Mesangial cell (primary cell): ENCODE results near the gene EEF1G. TPM values are rescaled to one million over a fixed set of nuclear protein-coding genes. Genes with fewer than 3 reads are reported as not detected.

Experiments used
- total RNA-seq: library from RNA; depleted of rRNA; stranded (reverse); fragments of >200 nt; gene quantifications from 2 replicates; pipeline ENCODE4 v1.2.3, GENCODE V29; 2015

The EEF1G gene
- 1,289 and 1,470 TPM in 2 replicates for total RNA-seq

GRCh38 chr11:62573592-62574362, at the start of gene EEF1G:
EEF1G (minus strand) TSS chr11:62573891; CDS start chr11:62573842, 49 bp downstream.

DNA sequence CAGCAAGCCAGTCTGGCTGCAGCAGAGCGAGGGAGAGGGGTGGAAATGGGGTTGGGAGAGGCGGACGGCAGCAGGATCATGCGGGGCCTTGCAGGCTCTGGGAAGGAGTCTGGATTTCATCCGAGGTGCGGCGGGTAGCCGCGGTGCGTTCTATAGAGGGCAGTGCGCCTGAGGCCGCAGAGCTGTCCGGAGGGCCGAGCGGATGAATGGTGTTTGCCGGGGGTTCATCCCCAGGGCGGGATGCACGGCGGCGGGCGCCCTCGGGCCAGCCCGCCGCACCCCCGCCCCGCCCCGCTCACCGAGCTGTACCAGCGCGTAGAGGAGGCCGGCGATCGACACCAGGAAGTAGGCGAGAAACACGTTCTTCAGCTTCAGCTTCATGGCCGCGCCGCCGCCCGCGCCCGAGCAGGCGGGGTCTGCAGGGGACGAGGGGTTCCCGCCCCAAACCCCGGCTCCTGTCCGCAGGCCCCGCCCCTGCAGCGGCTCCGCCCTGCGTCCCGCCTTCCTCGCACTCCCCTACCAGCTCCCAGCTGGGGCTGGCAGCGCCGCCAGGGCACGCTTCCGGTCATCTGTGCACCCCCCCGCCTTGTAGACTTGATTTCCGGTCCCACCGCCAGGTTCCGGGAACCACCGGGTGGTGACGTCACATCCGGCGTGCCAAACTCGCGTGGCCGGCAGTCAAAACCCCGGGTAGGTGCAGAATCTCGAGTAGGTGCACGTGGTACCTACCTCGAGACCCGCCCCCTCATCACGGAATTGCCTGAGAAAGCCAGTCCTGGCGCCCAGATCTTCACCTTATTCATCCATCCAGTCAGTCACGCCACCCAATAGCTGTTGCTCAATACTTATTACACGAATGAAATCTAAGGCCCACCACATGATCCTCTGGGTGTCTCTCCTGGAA, 48.1 kb upstream of the EEF1G start, which contains the start of gene B3GAT3:
Gene B3GAT3 (minus strand): TSS at position 420 of the 904 bp plus-strand sequence. CDS start 39 bp downstream, at position 381.

DNA sequence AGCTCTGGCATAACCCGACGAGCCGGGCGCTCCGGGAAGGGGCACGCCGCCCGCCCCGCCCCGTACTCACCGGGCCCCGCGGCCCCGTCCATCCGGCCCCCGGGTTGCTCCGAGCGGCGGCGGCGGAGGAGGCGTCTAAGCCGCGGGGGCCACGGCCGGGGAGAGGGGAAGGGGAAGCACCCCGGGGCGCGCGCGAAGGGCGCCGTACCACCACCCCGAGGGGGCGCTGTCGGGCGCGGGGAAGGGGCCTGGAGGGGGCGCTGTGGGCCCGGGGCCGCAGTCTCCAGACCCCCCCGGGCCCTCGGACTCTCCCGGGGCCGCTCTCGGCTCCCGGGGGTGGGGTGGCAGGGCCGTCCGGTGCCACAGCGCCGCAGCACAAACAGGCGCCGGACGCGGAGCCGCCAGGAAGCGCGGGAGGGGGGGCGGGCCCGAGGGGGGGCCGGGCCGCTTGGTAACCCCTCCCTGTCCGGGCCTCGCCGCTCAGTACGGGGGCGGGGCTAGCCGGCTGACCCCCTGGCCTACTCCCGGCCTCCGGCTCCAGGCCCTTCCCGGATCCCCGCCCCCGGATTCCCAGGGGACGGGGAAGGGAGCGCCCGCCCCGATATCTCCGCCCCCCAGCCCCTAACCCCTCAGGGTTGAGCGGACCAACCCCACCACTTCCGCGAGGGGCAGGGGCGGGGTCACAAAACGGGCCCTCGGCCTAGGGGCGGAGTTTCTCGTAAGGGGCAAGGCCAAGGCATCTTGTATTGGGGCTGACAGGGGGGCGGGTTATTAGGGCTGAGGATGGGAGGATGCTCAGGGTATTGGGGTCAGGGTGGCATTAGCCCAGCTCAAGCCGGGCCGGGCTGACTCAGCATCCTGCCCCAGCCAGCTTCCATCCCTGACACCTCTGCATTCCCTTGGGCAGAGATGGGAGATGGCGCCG, 38.9 kb upstream of the EEF1G start, which contains the start of the genes EML3 and ROM1:
Gene EML3 (minus strand): TSS at position 410 of the 925 bp plus-strand sequence. CDS start 318 bp downstream, at position 92.
Gene ROM1 (plus strand): TSS at position 892 of the 925 bp plus-strand sequence. CDS start 25 bp downstream, at position 917.

DNA sequence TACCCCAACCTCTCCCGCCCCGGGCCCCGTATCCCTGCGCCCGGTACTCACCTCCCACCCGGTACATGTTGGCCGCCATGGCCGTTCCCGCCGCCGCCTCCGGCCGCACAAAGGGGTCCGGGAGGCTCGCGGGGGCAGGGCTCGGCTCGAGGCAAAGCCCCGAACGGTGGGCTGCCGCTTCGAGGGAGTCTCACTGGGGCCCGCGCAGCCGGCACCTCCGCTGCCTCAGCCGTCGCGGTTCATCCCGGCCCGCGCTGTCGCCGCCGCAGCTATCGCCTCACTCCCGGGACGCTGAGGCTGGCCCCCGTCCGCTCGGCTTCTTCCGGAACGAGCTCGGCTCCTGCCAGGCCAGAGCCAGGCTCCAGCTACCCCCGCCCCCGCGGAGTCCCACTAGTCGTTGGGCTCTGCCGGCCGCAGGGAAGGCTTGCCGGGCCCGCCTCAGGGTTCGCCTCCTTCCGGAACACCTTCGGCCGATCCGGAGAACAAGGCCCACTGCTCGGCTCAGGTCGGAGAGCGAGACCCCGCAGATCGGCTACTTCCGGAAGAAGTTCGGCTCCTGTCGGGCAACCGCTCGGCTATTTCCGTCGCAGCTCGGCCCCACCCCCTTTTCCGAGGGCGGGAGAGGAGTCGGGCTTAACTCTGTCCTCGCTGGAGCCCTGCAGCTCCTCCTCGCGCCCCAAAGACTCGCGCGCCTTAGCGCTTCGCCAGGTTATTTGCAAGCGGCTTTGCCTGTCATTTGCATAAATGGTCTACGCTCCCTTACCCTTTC, 27.9 kb upstream of the EEF1G start, which contains the start of gene MTA2:
Gene MTA2 (minus strand): TSS at position 494 of the 769 bp plus-strand sequence. CDS start 415 bp downstream, at position 79.

GRCh38 chr11:62591448-62592145, 17.9 kb upstream of the EEF1G start, which contains the start of gene TUT1:
TUT1 (minus strand) TSS chr11:62591523; CDS start chr11:62591485, 38 bp downstream.

GRCh38 chr11:62546244-62546928, 27.3 kb downstream of the EEF1G start, which contains the start of gene AHNAK:
AHNAK (minus strand) TSS chr11:62546806; CDS start chr11:62536098, 10,708 bp downstream.

Other genes with a start within 250 kb of the EEF1G start
- 7.2 and 13.4 TPM in 2 replicates for gene ASRGL1, start 236.4 kb downstream of the EEF1G start, total RNA-seq
- not detected in 2 replicates for gene SCGB1A1, start 154.9 kb downstream of the EEF1G start, total RNA-seq
- 374 and 612 TPM in 2 replicates for gene AHNAK, start 27.1 kb downstream of the EEF1G start, total RNA-seq
- gene TUT1, start 17.6 kb upstream of the EEF1G start, total RNA-seq: 6.8 and 14.1 TPM in 2 replicates
- gene MTA2, start 28.0 kb upstream of the EEF1G start, total RNA-seq: 88.7 and 132 TPM in 2 replicates
- gene EML3, start 38.9 kb upstream of the EEF1G start, total RNA-seq: 24.4 and 37.3 TPM in 2 replicates
- 1.1 and 5.7 TPM in 2 replicates for gene ROM1, start 39.4 kb upstream of the EEF1G start, total RNA-seq
- gene B3GAT3, start 48.1 kb upstream of the EEF1G start, total RNA-seq: 55.9 and 75.9 TPM in 2 replicates
- 213 and 293 TPM in 2 replicates for gene GANAB, start 72.7 kb upstream of the EEF1G start, total RNA-seq
- gene INTS5, start 79.4 kb upstream of the EEF1G start, total RNA-seq: 26.9 and 30.3 TPM in 2 replicates
- 46.0 and 120 TPM in 2 replicates for gene C11orf98, start 91.3 kb upstream of the EEF1G start, total RNA-seq
- 4.9 and 6.3 TPM in 2 replicates for gene CSKMT, start 91.4 kb upstream of the EEF1G start, total RNA-seq
- gene UQCC3, start 97.8 kb upstream of the EEF1G start, total RNA-seq: 8.1 and 16.0 TPM in 2 replicates
- 4.1 and 6.0 TPM in 2 replicates for gene LBHD1, start 98.4 kb upstream of the EEF1G start, total RNA-seq
- gene UBXN1, start 105.2 kb upstream of the EEF1G start, total RNA-seq: 130 and 271 TPM in 2 replicates
- 0.16 and 0.38 TPM in 2 replicates for gene LRRN4CL, start 115.6 kb upstream of the EEF1G start, total RNA-seq
- gene BSCL2, start 133.5 kb upstream of the EEF1G start, total RNA-seq: 38.5 and 73.0 TPM in 2 replicates
- gene GNG3, start 133.8 kb upstream of the EEF1G start, total RNA-seq: not detected in 2 replicates
- 12.0 and 14.0 TPM in 2 replicates for gene HNRNPUL2, start 153.6 kb upstream of the EEF1G start, total RNA-seq
- 32.1 and 37.5 TPM in 2 replicates for gene TTC9C, start 154.6 kb upstream of the EEF1G start, total RNA-seq
- 8.5 and 17.1 TPM in 2 replicates for gene ZBTB3, start 180.3 kb upstream of the EEF1G start, total RNA-seq
- gene POLR2G, start 187.7 kb upstream of the EEF1G start, total RNA-seq: 110 and 131 TPM in 2 replicates
- 20.4 TPM in 2 replicates for gene TAF6L, start 197.5 kb upstream of the EEF1G start, total RNA-seq
- 63.1 and 78.8 TPM in 2 replicates for gene TMEM179B, start 213.5 kb upstream of the EEF1G start, total RNA-seq
- 27.4 and 38.3 TPM in 2 replicates for gene TMEM223, start 218.1 kb upstream of the EEF1G start, total RNA-seq
- gene NXF1, start 231.5 kb upstream of the EEF1G start, total RNA-seq: 25.4 and 30.7 TPM in 2 replicates